CD4-positive, alpha-beta T cell treated with Interleukin-2 at 100 ng/mL for 4 hours (primary cell): ENCODE results near the gene BST1.

Experiments used
- DNase-seq: peaks from one replicate; pipeline ENCODE4 v3.0.0-alpha.2; 2020; ENCODE audit warnings: low spot score

Gene BST1

DNA sequence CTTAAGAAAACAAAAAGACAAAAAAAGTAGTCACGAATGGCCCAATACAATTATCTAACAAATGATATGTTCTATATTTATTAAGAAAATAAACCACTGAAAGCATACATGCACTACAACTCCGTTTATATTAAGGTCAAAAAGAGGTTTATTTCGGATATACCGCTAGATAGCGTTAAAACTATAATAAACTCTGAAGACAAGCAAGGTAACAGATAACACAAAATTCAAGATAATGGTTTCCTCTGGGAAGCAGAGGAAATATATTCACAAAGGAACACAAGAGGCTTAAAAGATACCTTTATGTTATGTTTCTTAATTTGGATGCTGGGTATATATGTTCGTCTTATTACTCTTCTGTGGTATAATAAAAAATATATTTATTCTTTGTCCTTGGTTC is 26.0 kb upstream of the BST1 start:
- DNase-seq: no peak

DNA sequence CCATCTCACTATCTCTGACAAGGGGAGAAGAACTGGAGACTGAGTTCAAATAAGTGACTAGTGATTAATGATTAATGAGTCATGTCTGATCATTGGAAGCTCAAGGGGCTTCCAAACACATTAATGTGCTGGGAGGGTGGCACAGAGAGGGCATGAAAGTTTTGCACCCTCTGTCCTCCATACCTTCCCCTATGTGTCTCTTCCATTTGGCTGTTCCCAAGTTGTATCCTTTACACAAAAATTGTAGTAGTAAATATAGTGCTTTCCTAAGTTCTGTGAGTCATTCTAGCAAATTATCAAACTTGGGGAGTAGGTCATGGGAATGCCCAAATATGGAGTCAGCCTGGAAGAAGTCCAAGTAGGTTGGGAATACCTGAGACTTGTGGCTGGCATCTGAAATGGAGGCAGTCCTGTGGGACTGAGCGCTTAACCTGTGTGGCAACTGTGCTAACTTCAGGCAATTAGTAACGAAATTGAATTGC is 25.3 kb upstream of the BST1 start:
- no peak for DNase-seq

GRCh38 chr4:15681067-15681371 is 21.8 kb upstream of the BST1 start:
- no peak for DNase-seq

DNA sequence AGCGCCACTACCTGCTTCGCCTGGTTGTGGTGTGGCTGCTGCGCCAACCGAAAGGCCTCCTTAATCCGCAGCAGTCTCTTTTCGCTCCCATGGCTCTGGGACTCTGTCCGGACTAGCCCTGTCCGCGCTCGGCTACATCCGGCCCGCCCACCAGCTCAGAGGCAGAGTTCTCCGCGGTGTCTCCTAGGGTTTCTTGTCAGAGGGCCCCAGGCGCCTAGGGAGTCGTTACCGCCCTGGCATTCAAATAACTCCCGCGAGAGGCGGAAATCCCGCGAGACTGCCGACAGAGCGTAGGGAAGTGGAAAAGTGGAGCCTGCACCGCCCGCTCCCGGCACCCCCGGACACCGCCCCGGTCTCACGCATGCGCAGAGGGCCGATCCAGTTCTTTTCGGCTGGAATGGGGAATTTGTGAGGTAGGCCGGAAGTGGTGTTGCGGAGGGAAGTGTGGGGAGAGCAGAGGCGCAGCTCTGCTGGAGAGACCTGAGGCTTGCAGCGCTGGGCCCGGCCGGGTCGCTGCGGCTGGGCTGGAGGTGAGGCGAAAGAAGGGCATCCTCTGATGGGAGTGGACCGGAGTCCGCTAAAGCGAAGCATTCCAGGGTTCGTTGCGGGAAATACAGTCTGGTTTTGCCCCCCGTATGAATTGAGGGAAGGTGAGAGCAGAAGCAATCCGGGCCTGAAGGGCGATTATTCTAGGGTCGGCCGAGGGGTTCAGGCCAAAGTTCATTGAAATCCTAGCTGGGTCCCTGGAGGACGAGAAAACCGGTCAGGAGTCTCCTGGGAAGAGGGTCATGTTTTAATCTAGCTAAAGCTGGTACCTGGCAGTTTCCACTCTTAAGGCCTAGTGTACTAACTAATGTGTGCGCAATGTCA is 21.3 kb upstream of the BST1 start, which contains the start of gene FAM200B:
Gene FAM200B (plus strand): TSS at position 456 of the 870 bp plus-strand sequence. CDS start 5,151 bp downstream, outside the sequence.
- peak; percentile 98 for DNase-seq

DNA sequence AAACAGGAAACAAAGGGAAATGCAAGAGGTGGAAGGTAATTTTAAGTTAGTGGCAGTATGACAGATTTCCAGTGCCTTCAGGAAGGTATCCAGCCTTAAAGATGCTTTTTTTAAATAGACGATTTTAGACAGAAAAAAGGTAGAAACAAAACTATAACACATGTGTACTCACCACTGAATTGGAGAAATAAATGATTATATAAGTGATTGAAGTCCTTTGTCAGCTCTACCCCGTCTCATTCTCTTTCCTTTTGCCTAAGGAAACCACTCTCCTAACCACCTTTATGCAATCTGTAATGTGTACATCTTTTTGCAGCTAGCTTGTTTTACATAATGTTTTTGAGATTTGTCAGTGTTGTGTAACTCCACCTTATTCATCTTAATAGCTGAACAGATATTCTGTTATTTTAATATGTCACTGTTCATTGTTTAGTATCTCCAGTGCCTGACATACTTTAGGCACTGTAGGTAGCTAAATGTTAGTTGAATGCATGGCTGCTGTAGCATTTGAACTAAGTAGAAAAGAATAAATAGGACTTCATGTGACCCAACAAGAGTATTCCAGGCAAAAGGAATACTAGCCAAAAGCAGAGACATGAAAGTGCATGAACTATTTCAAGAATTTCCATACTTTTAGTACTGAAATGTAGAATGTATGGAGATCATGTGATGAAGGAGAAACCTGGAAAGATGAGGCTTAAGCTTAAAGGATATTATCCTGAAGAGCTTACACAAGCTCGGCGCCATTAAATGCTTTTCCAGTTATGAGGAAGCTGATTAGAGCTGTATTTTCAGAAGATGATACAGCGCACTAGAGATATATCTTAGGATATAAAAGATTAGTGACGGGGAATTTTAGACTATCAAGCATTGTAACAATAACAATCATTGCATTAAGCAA is 20.4 kb upstream of the BST1 start:
- DNase-seq: peak; percentile 12

DNA sequence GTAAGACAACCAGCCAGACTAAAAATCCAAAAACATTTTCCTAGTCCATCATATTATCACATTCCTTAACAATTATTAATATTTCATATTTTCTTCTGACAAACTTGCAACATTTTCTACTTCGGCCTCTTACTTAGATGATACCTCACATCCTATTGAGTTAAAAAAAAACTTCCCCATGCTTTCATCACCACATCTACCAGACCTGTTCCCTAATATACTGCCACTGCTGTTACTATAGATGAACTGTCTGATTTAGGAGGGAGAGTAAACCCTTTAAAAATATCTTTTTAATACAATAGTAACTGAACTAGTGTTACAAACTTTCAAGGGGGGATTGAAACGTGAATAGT is 19.7 kb upstream of the BST1 start:
- DNase-seq: no peak

DNA sequence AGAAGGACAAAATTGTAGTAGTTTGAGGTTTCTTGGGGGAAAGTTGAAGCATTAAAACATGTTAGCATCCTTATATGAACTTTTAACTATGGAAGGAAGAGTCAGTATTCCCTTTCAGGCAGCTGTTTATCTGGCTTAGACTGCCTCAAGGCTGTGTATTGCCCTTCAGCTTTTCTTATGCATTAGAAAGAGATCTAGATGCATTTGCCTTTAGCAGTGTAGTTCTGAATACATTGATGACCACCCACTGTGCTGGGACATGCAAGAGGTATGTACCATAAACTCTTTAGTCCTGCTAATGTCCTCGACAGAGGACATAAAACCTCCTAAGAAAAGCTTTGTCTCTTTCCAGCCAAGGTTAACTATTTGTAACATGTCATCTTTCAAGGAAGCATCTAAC is 18.4 kb upstream of the BST1 start:
- DNase-seq: no peak

- DNase-seq: no peak
These were observed 14.8 kb upstream of the BST1 start for GRCh38 chr4:15688051-15688450.

DNA sequence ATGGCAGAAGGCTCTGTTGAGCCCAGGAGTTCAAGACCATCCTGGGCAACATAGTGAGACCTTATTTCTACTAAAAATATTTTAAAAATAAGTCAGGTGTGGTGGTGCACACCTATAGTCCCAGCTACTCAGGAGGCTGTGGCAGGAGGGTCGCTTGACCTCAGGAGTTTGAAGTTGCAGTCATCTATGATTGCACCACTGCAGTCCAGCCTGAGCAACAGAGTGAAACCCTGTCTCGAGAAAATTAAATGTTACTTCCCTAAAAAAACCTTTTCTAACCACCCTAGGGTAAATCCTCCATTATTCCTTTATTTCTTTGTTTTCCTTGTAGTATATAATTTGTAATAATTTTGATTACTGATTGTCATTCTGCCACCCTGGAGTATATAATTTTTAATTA is 13.3 kb upstream of the BST1 start:
- DNase-seq: no peak

DNA sequence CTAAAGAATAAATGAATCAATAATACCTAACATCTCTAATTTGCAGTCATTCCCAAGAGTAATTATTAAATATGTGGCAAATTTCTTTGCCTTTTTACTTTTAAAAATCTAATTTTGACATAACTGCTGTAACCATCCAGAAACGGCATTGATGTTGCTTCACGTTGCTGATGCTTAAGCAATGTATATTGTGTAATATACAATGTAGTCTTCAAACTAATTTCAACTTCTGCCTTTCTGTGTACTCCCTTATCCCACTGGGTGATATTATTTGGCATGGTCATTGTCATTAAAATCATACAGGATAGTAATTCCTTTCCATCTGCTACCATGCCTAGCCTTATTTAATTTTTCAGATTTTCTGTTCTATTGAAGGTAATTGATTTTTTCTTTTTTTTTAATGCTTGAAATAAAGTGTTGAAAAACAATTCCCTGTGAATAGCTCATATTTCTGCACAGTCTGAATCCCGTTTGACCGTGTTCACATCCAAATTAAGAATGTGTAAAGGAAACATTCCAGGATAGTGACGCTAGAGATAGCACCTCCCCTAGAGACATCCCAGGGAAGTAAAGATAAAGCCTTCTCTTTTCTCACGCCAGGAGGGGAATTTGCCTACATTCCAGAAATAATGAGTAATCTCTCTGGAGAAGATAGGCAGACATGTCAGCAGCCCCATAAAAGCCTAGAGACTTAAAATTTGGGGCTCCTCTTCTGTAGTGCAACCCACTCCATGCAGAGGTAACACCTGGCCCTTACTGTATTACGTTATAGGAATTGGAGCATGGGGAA is 12.7 kb upstream of the BST1 start:
- DNase-seq: no peak

GRCh38 chr4:15691346-15692135 is 11.3 kb upstream of the BST1 start:
- no peak for DNase-seq

DNA sequence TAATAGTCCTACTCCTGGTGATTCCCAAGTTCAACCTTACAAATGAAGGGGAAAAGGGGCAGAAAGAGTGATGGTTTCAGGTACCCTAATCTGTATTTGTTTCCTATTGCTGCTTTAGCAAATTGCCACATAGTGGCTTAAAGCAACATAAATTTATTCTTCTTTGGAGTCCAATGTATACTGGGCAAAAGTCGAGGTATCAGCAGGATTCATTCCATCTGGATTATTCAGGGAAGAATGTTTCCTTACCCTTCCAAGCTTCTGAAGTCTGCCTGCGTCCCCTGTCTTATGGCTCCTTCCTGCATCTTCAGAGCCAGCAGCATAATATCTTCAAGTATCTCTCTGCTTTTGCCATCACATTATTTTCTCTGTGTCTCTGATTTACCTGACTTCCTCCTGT is 10.3 kb upstream of the BST1 start:
- no peak for DNase-seq

- DNase-seq: no peak
These were observed 8.4 kb upstream of the BST1 start for GRCh38 chr4:15694431-15694830.

GRCh38 chr4:15695240-15695699 is 7.6 kb upstream of the BST1 start:
- DNase-seq: no peak

- DNase-seq: no peak
These were observed 7.1 kb upstream of the BST1 start for GRCh38 chr4:15695729-15696128.

DNA sequence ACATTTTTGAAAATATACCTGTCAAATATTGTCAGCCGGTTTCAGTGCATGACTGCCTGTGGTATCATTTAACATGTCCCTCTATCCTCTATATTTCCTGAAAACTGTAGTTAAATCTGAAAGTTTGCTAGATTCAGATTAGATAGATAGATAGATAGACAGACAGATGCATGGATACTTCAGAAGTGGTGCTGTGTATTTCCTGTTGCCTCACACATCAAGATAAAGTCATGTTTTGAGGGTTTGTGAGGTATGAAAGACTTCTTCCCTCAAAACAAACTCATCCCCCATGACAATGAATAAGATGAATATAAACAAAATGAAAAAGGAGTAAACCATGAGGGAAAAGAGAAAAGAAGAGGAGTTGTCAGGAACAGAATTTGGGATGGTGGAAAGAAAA is 6.0 kb upstream of the BST1 start:
- DNase-seq: no peak

DNA sequence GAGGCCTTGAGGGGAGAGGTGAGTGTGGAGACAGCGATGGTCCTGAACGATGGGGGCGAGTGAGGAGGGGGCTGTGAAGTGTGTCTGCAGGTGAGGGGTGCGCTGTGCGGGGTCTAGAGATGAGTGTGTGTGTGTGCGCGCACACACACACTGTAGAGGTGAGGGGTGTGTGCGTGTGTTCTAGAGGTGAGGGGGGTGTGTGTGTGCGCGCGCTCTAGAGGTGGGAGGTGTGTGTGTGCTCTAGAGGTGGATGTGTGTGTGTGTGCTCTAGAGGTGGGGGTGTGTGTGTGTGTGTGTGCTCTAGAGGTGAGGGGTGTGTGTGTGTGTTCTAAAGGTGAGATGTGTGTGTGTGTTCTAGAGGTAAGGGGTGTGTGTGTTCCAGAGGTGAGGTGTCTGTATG is 574 bp downstream of the BST1 start:
- DNase-seq: no peak

GRCh38 chr4:15704129-15704528 is 1.3 kb downstream of the BST1 start:
- DNase-seq: no peak

GRCh38 chr4:15706646-15707362 is 3.9 kb downstream of the BST1 start:
- no peak for DNase-seq

- no peak for DNase-seq
These were observed 4.5 kb downstream of the BST1 start for GRCh38 chr4:15707363-15707715.

- DNase-seq: no peak
These were observed 8.9 kb downstream of the BST1 start for GRCh38 chr4:15711762-15712161.
